ENCODE measurements around the gene SCIN. TPM values are rescaled to one million over a fixed set of nuclear protein-coding genes. Genes with fewer than 3 reads are reported as not detected.
"Not testable (repeated sequence)": the region's sequence is repeated elsewhere in the genome, so short reads cannot be mapped to it uniquely, and the experiment has no call there.

Gene SCIN
- total RNA-seq, 1 donor from 2014 or later = 0.30 TPM

DNA sequence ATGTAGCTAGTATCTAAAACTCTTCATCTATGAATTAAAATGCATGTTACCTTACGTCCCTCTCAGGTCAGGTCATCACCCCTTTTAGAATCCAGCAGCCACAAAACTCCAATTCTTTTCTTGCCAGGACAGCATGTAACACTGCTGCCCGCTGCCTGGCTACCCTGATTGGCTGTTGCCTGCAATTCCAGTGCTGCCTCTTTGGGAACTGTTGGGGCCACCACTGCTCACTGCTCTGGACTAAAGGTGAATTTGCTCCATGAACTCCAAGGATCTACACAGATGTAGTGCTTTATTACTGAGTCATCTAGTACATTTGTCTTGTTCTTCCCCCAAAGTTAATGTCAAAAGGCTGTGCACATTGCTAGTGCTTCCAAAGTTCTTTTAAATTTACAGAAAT is 40.4 kb downstream of the SCIN start:
- intact Hi-C loops (cut with micrococcal nuclease) = no loop called here

DNA sequence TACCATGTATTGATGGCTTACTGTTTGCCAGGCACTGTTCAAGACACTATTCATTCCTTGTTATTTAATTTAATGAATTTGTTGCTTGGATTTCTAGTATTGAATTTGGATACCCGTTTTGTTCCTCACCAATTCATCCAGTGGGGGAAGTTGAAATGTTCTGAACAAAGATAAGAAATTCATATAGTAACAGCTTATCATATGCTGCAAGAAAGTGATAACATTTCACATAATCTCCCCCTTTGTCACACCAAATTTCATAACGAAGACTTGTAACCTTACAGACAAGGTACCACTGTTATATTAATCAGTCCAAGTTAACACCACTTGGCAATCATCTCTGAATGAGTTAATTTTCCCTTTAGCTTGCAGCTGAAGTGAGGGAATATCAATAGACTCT is 42.1 kb downstream of the SCIN start:
- intact Hi-C loops (cut with micrococcal nuclease) = no loop called here

GRCh38 chr7:12619461-12620069 is 49.0 kb downstream of the SCIN start:
- intact Hi-C loops (cut with micrococcal nuclease) = no loop called here

- intact Hi-C loops (cut with micrococcal nuclease) = no loop called here
Measured at GRCh38 chr7:12620371-12620770, 49.9 kb downstream of the SCIN start.

GRCh38 chr7:12623223-12623622 is 52.7 kb downstream of the SCIN start:
- intact Hi-C loops (cut with micrococcal nuclease) = no loop called here

- intact Hi-C loops (cut with micrococcal nuclease) = no loop called here
Measured at GRCh38 chr7:12623885-12624498, 53.5 kb downstream of the SCIN start.

- intact Hi-C loops (cut with micrococcal nuclease) = no loop called here
Measured at GRCh38 chr7:12625836-12626235, 55.3 kb downstream of the SCIN start.

DNA sequence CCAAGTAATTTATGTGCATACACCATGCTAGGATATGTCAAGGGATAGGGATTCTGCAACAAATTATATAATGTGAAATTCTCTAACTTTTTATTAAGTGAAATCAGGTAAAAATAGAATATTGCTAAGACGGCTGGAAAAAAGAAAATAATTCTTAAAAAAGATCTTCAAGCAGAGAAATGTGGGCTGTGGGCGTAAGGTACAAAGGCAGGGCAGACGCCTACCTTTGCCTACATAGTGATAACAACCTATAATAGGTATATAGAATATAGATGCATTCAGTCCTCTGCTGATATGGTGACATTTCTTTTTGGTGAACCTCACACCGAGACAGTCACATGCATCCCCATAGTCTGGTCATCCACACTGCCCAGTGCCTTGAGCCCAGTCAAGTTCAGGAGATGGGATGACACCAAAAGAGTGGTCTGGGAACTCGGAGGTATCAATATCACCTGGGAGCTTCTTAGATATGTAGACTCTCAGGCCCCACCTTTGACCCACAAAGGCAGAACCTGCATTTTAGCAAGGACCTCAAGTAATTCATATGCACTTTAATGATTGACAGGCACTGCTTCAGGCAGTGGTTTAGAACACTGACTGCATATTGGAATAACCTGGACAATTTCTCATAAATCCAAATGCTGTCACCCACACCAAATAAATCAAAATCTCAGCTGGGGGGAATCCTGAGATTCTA is 59.4 kb downstream of the SCIN start:
- intact Hi-C loops (cut with micrococcal nuclease) = no loop called here

- intact Hi-C loops (cut with micrococcal nuclease) = no loop called here
Measured at GRCh38 chr7:12630513-12630819, 59.9 kb downstream of the SCIN start.

- intact Hi-C loops (cut with micrococcal nuclease) = no loop called here
Measured at GRCh38 chr7:12633582-12633981, 63.1 kb downstream of the SCIN start.

- intact Hi-C loops (cut with micrococcal nuclease) = loop anchor here (5.0 kb wide), 1 partner anchor 51 kb away; the partner anchor contains the start of gene ARL4A
Measured at GRCh38 chr7:12635830-12636229, 65.3 kb downstream of the SCIN start.

DNA sequence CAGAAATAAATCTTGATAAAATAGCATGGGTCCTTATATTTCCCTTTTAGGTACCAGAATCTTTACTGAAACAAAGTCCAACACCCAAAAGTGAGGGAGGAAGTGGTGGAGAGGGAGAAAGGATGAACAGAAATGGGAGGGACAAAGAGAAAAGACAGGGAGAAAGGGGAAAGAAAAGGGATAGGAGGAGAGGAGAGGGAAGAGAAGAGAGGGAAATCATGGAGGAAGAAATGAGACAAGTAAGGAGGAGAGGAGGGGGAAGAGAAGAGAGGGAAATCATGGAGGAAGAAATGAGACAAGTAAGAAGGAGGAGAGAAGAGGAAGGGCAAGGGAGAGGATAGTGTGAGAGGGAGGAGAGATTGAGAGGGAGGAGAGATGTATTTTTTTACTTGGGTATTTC is 66.8 kb downstream of the SCIN start:
- intact Hi-C loops (cut with micrococcal nuclease) = loop anchor here (5.0 kb wide), 1 partner anchor 50 kb away; the partner anchor contains the start of gene ARL4A

DNA sequence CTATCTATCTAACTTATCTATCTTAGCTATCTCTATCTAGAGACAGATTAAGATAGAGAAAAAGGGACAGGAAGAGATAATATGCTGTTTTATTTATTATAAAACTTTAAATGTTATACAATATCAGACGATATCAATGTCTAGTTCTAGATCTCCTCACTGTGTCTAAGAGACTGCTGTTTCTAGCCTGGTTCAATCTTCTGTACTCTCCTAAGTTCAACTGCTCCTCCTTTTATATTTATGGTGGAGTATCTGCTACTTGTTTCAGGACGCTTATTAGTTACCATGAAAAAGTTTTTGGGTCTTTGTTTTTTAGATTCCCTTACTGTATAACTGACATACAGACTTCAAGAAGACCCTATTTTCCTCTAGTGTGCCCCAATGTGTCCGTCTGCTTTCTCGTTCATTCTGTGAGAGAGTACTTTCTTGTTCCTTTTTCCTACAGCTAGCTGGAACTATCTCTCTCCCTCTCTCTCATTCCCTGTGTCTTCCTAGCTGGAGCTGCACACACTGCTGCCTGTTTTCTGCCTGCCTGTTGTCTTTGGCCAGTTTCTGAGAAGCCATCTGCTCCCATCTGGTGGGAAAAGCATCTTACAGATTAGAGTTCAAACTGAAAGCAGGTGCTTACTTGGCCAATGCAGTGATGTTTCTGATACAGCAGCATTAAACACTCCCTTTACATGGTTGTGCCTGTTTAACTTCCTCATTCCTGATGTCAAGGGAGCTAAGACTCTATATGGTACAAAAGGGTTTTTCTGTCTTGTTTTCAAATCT is 67.5 kb downstream of the SCIN start:
- intact Hi-C loops (cut with micrococcal nuclease) = loop anchor here (2.0 to 5.0 kb wide), 3 partner anchors 37 to 1821 kb away; partner anchors contain the start of gene ARL4A

GRCh38 chr7:12638851-12639456 is 68.4 kb downstream of the SCIN start:
- intact Hi-C loops (cut with micrococcal nuclease) = loop anchor here (1.0 to 5.0 kb wide), 4 partner anchors 36 to 1820 kb away; partner anchors contain the start of gene ARL4A

DNA sequence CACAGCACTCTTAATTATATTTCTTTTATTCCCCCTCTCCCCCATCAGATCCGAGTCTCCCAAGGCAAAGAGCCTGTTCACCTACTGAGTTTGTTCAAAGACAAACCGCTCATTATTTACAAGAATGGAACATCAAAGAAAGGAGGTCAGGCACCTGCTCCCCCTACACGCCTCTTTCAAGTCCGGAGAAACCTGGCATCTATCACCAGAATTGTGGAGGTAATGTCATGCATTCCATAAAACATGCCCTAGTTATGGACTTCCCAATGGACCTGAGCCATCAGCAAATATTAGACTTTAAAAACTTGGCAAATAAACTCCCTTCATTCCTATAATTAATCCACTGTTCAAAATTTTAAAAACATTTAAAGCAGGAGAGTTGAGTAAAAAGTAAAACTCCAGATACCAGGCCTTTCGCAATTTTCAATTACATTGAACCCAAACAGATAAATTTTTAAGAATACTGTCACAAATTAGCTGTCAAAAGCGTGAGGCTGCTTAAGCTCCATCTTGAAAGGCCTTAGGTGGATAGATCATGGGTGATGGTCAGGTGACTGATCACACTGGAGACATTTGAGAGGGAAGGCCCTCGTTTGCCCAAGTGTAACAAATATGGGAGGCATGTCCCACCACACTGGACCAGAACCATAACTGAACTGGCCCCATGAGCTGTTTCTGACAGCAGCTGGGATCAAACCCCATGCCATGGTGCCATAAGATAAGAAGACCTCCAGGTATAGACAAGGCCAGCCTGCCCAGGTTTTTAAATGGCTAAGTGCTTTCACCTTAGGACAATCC is 70.0 kb downstream of the SCIN start:
- intact Hi-C loops (cut with micrococcal nuclease) = no loop called here

DNA sequence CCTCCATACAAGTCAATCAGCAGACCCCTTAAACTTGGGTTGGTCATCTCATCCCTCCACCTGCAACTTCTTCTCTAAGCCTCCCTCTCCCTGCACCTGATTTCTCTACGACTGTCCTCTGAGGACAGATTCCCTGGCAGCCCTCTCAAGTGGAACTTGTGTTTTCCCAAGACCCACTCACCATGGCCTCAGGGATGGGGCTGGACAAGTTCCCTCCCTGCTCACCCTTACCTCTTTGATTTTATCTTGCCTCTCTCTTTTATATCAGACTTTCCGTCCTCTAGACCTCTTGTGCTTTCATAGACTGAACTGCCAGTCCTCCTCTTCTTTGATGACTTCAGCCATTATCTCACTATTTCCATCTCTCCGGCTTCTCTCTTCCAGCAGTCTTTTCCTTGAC is 70.7 kb downstream of the SCIN start:
- intact Hi-C loops (cut with micrococcal nuclease) = no loop called here

DNA sequence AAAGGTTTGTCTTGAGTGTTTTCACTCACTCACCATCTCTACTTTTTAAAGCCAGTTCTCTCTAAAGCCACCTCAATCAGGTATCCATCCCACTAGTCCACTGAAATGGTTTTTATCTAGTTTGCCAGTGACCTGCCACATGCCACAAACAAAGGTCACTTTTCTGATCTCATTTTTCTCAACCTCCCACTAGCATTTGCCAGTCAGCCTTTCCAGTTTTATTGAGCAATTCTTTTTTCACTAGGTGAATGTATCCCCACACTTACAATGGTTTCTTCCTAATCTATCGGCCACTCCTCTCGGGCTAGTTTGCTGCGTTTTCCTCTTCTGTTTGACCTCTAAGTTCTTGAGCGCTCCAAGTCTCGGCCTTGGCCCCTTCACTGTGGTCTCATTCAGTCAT is 72.0 kb downstream of the SCIN start:
- intact Hi-C loops (cut with micrococcal nuclease) = no loop called here

DNA sequence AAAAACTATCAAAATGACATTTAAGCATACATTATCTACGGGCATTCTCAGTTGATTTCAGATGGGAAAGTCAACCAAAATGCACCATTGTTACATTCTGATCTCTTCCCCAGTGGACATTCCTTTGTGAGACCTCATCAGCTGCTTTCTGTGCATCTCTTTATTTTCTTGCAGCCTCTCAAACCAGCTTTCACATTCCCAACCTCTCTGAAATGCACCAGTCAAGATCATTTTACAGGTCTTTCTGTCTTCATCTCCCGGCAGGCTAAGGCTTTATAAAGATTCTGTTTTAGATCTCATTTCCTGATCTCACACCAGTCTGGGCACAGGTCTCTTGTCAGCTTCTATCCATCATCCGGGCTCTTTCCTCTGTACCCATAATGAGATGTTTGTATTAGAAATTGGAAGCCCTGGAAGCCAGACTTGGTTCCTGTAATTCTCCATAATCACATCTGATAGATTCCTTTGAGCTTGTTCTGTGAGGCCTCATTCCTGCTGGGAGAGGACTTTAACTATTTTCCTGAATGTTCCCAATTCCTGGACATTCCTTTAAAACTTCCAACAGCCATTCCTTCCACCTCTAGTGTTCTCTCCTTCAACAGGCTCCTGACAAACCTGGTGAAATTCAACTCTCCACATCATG is 72.6 kb downstream of the SCIN start:
- intact Hi-C loops (cut with micrococcal nuclease) = no loop called here

DNA sequence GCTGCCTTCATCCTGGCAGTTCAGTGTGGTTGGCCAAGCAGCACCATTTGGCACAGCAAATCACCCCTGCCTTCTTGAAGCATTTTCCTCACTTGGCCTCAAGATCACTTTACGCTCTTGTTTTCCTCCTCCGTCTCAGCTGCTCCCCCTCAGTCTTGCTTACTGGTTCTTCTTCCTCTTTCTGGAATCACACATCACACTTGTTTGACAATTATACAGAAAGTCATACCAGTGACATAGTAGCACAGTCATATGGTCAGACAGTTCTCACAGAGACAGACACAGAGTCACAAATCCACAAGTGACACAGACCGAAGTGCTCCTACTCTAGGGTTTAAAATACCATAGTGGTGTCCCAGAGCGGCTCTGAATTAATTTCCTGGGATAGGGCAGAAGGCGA is 73.1 kb downstream of the SCIN start:
- intact Hi-C loops (cut with micrococcal nuclease) = no loop called here

DNA sequence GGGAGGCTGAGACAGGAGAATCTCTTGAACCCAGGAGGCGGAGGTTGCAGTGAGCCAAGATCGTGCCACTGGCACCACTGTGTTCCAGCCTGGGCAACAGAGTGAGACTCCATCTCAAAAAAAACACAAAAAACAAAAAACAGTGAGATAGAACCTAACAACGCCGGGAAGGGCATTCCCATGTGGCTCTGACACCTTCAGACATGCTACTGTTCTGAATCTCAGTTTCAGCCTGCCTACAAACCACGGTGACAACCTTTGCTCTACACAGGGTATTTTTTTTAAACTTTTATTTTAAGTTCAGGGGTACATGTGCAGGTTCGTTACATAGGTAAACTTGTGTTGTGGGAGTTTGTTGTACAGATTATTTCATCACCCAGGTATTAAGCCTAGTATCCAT is 74.7 kb downstream of the SCIN start:
- intact Hi-C loops (cut with micrococcal nuclease) = not testable (repeated sequence)
